ENCODE results near the gene PLSCR5.

DNA sequence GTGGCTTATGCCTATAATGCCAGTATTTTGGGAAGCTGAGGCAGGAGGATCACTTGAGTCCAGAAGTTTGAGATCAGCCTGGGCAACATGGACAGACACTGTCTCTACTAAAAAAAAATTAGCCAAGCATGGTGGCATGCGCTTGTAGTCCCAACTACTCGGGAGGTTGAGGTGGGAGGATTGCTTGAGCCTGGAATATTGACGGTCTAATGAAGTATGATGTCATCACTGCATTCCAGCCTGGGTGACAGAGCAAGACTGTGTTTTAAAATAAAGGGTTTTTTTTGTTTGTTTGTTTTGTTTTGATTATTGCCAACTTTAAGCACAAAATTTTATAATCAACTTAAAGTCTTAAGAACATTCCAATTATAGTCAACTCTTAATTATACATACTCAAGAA is 67.5 kb downstream of the PLSCR5 start:
- TF ChIP-seq CTCF (optimal IDR thresholded peaks at IDR 0.05 in 1 of 3, IDR thresholded peaks at IDR 0.05 in 1 of 3, conservative IDR thresholded peaks at IDR 0.05 in 1 of 3; ENCODE audit: extremely low read depth in 1 of 3, insufficient read depth in 2 of 3, low read length in 3 of 3) (no peak), EZH2 (IDR thresholded peaks at IDR 0.05; ENCODE audit: low read length) (no peak)

All from keratinocyte (primary cell).